ENCODE results near the gene PTPRN2.

DNA sequence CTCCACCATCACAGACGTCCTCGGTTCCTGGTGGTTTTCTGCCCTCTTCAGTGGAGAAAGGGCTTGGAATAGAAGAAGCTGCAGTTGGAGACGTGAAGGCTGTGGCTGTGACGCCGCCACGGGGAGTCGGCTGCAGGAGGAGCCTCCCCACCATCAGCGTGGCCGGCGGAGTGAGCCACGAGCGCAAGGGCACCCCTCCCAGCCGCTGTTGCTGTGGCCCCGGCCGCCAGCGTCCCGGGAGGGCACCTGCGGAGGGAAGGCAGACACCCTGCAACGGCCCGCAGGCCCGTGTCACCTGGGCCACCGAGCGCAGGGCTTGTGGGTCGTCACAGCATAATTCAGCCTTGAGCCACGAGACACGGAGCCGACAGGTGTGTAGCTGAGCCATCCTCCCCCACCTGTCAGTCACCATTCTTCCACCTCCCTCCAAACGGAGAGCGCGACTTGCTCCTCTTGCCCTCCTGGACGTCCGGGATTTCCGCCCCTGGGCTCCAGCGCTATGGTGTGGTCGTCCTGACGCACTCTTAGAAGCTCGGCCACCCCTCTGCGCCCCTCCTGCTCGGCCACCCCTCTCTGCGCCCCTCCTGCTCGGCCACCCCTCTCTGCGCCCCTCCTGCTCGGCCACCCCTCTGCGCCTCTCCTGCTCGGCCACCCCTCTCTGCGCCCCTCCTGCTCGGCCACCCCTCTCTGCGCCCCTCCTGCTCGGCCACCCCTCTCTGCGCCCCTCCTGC, 102.7 kb downstream of the PTPRN2 start:
- TF ChIP-seq, protein P1, sequence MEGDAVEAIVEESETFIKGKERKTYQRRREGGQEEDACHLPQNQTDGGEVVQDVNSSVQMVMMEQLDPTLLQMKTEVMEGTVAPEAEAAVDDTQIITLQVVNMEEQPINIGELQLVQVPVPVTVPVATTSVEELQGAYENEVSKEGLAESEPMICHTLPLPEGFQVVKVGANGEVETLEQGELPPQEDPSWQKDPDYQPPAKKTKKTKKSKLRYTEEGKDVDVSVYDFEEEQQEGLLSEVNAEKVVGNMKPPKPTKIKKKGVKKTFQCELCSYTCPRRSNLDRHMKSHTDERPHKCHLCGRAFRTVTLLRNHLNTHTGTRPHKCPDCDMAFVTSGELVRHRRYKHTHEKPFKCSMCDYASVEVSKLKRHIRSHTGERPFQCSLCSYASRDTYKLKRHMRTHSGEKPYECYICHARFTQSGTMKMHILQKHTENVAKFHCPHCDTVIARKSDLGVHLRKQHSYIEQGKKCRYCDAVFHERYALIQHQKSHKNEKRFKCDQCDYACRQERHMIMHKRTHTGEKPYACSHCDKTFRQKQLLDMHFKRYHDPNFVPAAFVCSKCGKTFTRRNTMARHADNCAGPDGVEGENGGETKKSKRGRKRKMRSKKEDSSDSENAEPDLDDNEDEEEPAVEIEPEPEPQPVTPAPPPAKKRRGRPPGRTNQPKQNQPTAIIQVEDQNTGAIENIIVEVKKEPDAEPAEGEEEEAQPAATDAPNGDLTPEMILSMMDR (IDR thresholded peaks at IDR 0.05), result no peak
- no peak for TF ChIP-seq RFX5 (IDR thresholded peaks at IDR 0.05; ENCODE audit: low read length)
